ENCODE data around the gene ANKRD12.

Gene ANKRD12

DNA sequence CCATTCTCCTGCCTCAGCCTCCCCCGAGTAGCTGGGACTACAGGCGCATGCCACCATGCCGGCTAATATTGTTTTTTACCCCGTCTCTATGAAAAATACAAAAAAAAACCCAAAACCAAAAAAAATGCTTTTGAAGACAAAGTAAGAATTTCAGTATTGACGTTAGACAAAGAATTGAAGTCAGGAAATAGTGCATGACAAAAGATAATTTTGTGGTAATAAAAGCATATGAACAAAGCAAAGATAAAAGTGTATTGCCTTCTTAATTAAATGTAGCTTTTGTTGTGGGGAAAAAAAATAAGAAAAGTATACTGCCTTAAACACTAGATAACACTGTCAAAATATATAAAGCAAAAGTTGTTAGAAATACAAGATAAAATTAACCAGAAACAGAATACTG, 86.8 kb downstream of the ANKRD12 start:
- H3K4me3 ChIP-seq (ENCODE audit: low read depth, low read length) = no peak overlapping the region
- no peak for DNase-seq (ENCODE audit: low read depth)
- TF ChIP-seq CTCF (IDR thresholded peaks at IDR 0.05; ENCODE audit: control insufficient read depth, extremely low read depth, insufficient read depth) = no peak

DNA sequence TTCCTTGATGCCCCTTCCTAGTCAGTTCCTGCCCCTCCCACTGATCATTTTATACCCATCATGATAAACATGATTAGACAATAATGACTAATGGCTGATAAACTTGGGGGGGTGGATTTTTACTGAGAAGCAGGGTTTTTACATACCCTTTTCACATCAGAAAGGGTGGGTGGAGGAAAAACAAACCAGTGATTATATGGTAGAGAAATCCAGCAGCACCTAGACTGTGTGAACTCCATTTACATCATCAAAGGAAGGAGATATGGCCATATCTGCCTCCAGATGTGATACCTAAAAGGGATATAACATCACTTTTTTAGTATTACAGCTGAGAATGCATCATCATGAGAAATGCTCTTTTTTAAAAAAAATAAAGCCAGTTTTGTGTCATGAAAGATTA, 89.9 kb downstream of the ANKRD12 start:
- no peak for TF ChIP-seq CTCF (IDR thresholded peaks at IDR 0.05; ENCODE audit: control insufficient read depth, extremely low read depth, insufficient read depth)
- no peak for DNase-seq (ENCODE audit: low read depth)
- H3K4me3 ChIP-seq (ENCODE audit: low read depth, low read length) = no peak overlapping the region

DNA sequence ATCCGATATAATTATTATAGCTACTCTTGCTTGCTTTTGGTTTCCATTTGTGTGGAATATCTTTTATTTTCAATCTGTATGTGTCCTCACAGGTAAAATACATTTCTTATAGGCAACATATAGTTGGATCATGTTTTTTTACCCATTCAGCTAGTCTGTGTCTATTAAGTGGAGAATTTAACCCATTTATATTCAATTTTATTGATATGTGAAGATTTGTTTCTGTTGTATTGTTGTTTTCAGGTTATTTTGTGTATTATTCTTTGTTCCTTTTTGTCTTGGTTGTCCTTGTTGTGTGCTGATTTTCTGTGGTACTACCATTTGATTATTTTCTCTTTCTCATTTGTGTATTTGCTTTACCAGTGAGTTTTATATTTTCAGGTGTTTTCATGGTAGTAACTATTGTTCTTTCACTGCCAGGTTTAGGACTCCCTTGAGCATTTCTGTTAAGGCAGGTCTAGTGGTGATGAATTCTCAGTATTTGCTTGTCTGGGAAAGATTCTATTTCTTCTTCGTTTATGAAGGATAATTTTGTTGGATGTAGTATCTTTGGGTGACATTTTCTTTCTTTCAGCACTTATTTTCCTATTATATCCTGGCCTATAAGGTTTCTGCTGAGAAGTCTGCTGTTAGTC, 95.4 kb downstream of the ANKRD12 start:
- H3K4me3 ChIP-seq (ENCODE audit: low read depth, low read length) = no peak overlapping the region
- TF ChIP-seq CTCF (IDR thresholded peaks at IDR 0.05; ENCODE audit: control insufficient read depth, extremely low read depth, insufficient read depth) = no peak
- DNase-seq (ENCODE audit: low read depth) = no peak

- no peak overlapping the region for H3K4me3 ChIP-seq (ENCODE audit: low read depth, low read length)
- no peak for TF ChIP-seq CTCF (IDR thresholded peaks at IDR 0.05; ENCODE audit: control insufficient read depth, extremely low read depth, insufficient read depth)
- no peak for DNase-seq (ENCODE audit: low read depth)
These were observed 96.4 kb downstream of the ANKRD12 start for GRCh38 chr18:9232977-9233376.

- DNase-seq (ENCODE audit: low read depth) = no peak
- no peak for TF ChIP-seq CTCF (IDR thresholded peaks at IDR 0.05; ENCODE audit: control insufficient read depth, extremely low read depth, insufficient read depth)
- H3K4me3 ChIP-seq (ENCODE audit: low read depth, low read length) = no peak overlapping the region
These were observed 97.3 kb downstream of the ANKRD12 start for GRCh38 chr18:9233771-9234440.

DNA sequence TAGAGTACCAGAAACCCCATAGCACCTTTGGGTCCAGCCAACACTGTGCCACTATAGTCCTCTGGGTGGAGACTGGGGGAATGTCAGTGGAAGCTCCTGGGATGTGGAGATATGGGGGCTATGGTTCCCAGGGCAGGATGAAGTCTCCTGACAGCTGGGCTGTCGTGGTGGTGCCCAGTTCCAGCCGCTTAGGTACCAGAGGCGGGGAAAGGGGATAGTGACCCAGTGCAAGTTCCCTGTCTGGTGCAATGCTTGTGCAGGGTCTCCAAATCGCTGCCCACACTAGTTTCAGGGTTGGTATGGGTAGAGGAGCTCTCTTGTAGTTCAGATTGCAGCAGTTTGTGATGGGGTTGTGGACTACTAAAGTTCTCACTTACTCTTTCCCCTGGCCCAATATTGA, 97.9 kb downstream of the ANKRD12 start:
- no peak for TF ChIP-seq CTCF (IDR thresholded peaks at IDR 0.05; ENCODE audit: control insufficient read depth, extremely low read depth, insufficient read depth)
- DNase-seq (ENCODE audit: low read depth) = no peak
- no peak overlapping the region for H3K4me3 ChIP-seq (ENCODE audit: low read depth, low read length)

GRCh38 chr18:9237981-9238380, 101.4 kb downstream of the ANKRD12 start:
- no peak for DNase-seq (ENCODE audit: low read depth)
- no peak overlapping the region for H3K4me3 ChIP-seq (ENCODE audit: low read depth, low read length)
- TF ChIP-seq CTCF (IDR thresholded peaks at IDR 0.05; ENCODE audit: control insufficient read depth, extremely low read depth, insufficient read depth) = no peak
